GM13977 (cell line): Measurements from ENCODE around the gene STX16.

Source experiments
- DNase-seq: peaks from one replicate; pipeline ENCODE4 v3.0.0; 2012; ENCODE audit warnings: low spot score
- CTCF ChIP-seq: IDR thresholded peaks from 2 replicates; pipeline ENCODE4 v1.5.1; 2012; ENCODE audit warnings: mild to moderate bottlenecking, control low read depth; ENCODE audit not compliant: insufficient read depth; ENCODE audit errors: extremely low read depth, missing control alignments
- in situ Hi-C: fragments of 300-500 bp; cut with MboI; formaldehyde crosslinking; loops from one replicate; pipeline ENCODE4 v1.12.0; 2022; ENCODE audit warnings: low sequenced_read_pairs, low pct_unique_long_range_greater_than_20kb, mixed read lengths, inconsistent platforms; ENCODE audit not compliant: unreplicated experiment

Gene STX16

GRCh38 chr20:58613061-58613854 is 37.8 kb upstream of the STX16 start:
- in situ Hi-C loops: no loop called here
- DNase-seq: no peak
- no peak for TF ChIP-seq CTCF

- DNase-seq: no peak
- TF ChIP-seq CTCF: no peak
- in situ Hi-C loops: no loop called here
These were observed 36.7 kb upstream of the STX16 start for GRCh38 chr20:58614366-58614765.

- DNase-seq: no peak
- no peak for TF ChIP-seq CTCF
- in situ Hi-C loops: no loop called here
These were observed 35.9 kb upstream of the STX16 start for GRCh38 chr20:58614984-58615760.

- no peak for DNase-seq
- no peak for TF ChIP-seq CTCF
- in situ Hi-C loops: no loop called here
These were observed 34.7 kb upstream of the STX16 start for GRCh38 chr20:58616411-58616810.

GRCh38 chr20:58617158-58617557 is 33.9 kb upstream of the STX16 start:
- TF ChIP-seq CTCF: no peak
- DNase-seq: no peak
- in situ Hi-C loops: no loop called here

GRCh38 chr20:58618351-58619076 is 32.6 kb upstream of the STX16 start:
- DNase-seq: no peak
- no peak for TF ChIP-seq CTCF
- in situ Hi-C loops: no loop called here
